Activated naive CD4-positive, alpha-beta T cell treated with anti-CD3 and anti-CD28 coated beads, Interleukin-2, amount 50 U/mL, for 24 hours (primary cell): Measurements from ENCODE around the gene ABHD6.
"Not testable (repeated sequence)": the region's sequence is repeated elsewhere in the genome, so short reads cannot be mapped to it uniquely, and the experiment has no call there.

Experiments
- H3K27ac Mint-ChIP-seq: one replicate; pipeline ENCODE4 v1.8.0; 2021; ENCODE audit warnings: mild to moderate bottlenecking, mixed read lengths
- H3K27me3 Mint-ChIP-seq: one replicate; pipeline ENCODE4 v1.8.0; 2021; ENCODE audit warnings: mixed read lengths
- H3K36me3 Mint-ChIP-seq: one replicate; pipeline ENCODE4 v1.8.0; 2021; ENCODE audit warnings: mixed read lengths
- H3K4me1 Mint-ChIP-seq: one replicate; pipeline ENCODE4 v1.8.0; 2021; ENCODE audit warnings: mixed read lengths
- H3K4me3 Mint-ChIP-seq: one replicate; pipeline ENCODE4 v1.8.0; 2021; ENCODE audit warnings: mild to moderate bottlenecking, mixed read lengths
- H3K9me3 Mint-ChIP-seq: one replicate; pipeline ENCODE4 v1.8.0; 2021; ENCODE audit warnings: mixed read lengths

ABHD6 gene

GRCh38 chr3:58249358-58250092 is 11.9 kb downstream of the ABHD6 start:
- no peaks in the 10 kb centered on the region for H3K9me3 Mint-ChIP-seq
- no peak overlapping the region for H3K4me3 Mint-ChIP-seq
- peak overlapping the region; percentile 10 for H3K27ac Mint-ChIP-seq
- H3K36me3 Mint-ChIP-seq = no peaks in the 10 kb centered on the region
- H3K27me3 Mint-ChIP-seq = no peaks in the 10 kb centered on the region
- H3K4me1 Mint-ChIP-seq = no peaks in the 10 kb centered on the region

- Mint-ChIP-seq H3K27ac (no peak overlapping the region), H3K27me3 (no peaks in the 10 kb centered on the region), H3K36me3 (no peaks in the 10 kb centered on the region), H3K4me1 (no peaks in the 10 kb centered on the region), H3K4me3 (no peak overlapping the region), H3K9me3 (no peaks in the 10 kb centered on the region)
Observed at GRCh38 chr3:58250093-58250707, 12.6 kb downstream of the ABHD6 start.

GRCh38 chr3:58251631-58252035 is 14.0 kb downstream of the ABHD6 start:
- Mint-ChIP-seq H3K4me1 (no peaks in the 10 kb centered on the region), H3K9me3 (no peaks in the 10 kb centered on the region), H3K4me3 (no peak overlapping the region), H3K27me3 (no peaks in the 10 kb centered on the region), H3K36me3 (peaks cover 2% of the 10 kb centered on the region), H3K27ac (no peak overlapping the region)

- Mint-ChIP-seq H3K36me3 (peaks cover 12% of the 10 kb centered on the region), H3K4me3 (no peak overlapping the region), H3K4me1 (no peaks in the 10 kb centered on the region), H3K27ac (no peak overlapping the region), H3K9me3 (no peaks in the 10 kb centered on the region), H3K27me3 (no peaks in the 10 kb centered on the region)
Observed at GRCh38 chr3:58254144-58254543, 16.6 kb downstream of the ABHD6 start.

GRCh38 chr3:58256061-58256460 is 18.5 kb downstream of the ABHD6 start:
- Mint-ChIP-seq H3K36me3 (peaks cover 12% of the 10 kb centered on the region), H3K27me3 (no peaks in the 10 kb centered on the region), H3K4me1 (no peaks in the 10 kb centered on the region), H3K4me3 (no peak overlapping the region), H3K27ac (no peak overlapping the region), H3K9me3 (no peaks in the 10 kb centered on the region)

- H3K9me3 Mint-ChIP-seq = no peaks in the 10 kb centered on the region
- H3K27me3 Mint-ChIP-seq = no peaks in the 10 kb centered on the region
- peaks cover 12% of the 10 kb centered on the region for H3K36me3 Mint-ChIP-seq
- no peak overlapping the region for H3K27ac Mint-ChIP-seq
- H3K4me3 Mint-ChIP-seq = no peak overlapping the region
- no peaks in the 10 kb centered on the region for H3K4me1 Mint-ChIP-seq
Observed at GRCh38 chr3:58256511-58256910, 18.9 kb downstream of the ABHD6 start.

- Mint-ChIP-seq H3K27ac (no peak overlapping the region), H3K9me3 (no peaks in the 10 kb centered on the region), H3K36me3 (peaks cover 12% of the 10 kb centered on the region), H3K27me3 (no peaks in the 10 kb centered on the region), H3K4me1 (no peaks in the 10 kb centered on the region), H3K4me3 (no peak overlapping the region)
Observed at GRCh38 chr3:58258392-58259055, 20.9 kb downstream of the ABHD6 start.

GRCh38 chr3:58260261-58260731 is 22.7 kb downstream of the ABHD6 start:
- H3K27ac Mint-ChIP-seq = no peak overlapping the region
- no peak overlapping the region for H3K4me3 Mint-ChIP-seq
- no peaks in the 10 kb centered on the region for H3K27me3 Mint-ChIP-seq
- peaks cover 12% of the 10 kb centered on the region for H3K36me3 Mint-ChIP-seq
- H3K9me3 Mint-ChIP-seq = no peaks in the 10 kb centered on the region
- H3K4me1 Mint-ChIP-seq = no peaks in the 10 kb centered on the region

GRCh38 chr3:58260733-58261132 is 23.1 kb downstream of the ABHD6 start:
- Mint-ChIP-seq H3K4me3 (no peak overlapping the region), H3K27ac (no peak overlapping the region)

GRCh38 chr3:58261954-58262666 is 24.5 kb downstream of the ABHD6 start:
- Mint-ChIP-seq H3K4me1 (no peaks in the 10 kb centered on the region), H3K36me3 (peaks cover 10% of the 10 kb centered on the region), H3K27me3 (no peaks in the 10 kb centered on the region), H3K9me3 (no peaks in the 10 kb centered on the region), H3K4me3 (no peak overlapping the region), H3K27ac (no peak overlapping the region)

More at GRCh38 chr3:58260733-58261132, 23.1 kb downstream of the ABHD6 start:
- H3K4me1 Mint-ChIP-seq = no peaks in the 10 kb centered on the region
- no peaks in the 10 kb centered on the region for H3K27me3 Mint-ChIP-seq
- peaks cover 14% of the 10 kb centered on the region for H3K36me3 Mint-ChIP-seq
- no peaks in the 10 kb centered on the region for H3K9me3 Mint-ChIP-seq

- no peak overlapping the region for H3K27ac Mint-ChIP-seq
- H3K4me1 Mint-ChIP-seq = no peaks in the 10 kb centered on the region
- H3K4me3 Mint-ChIP-seq = no peak overlapping the region
- no peaks in the 10 kb centered on the region for H3K9me3 Mint-ChIP-seq
- peaks cover 16% of the 10 kb centered on the region for H3K36me3 Mint-ChIP-seq
- H3K27me3 Mint-ChIP-seq = no peaks in the 10 kb centered on the region
Observed at GRCh38 chr3:58266577-58266976, 29.0 kb downstream of the ABHD6 start.

- H3K36me3 Mint-ChIP-seq = peaks cover 16% of the 10 kb centered on the region
- H3K27ac Mint-ChIP-seq, H3K9me3 Mint-ChIP-seq, H3K4me3 Mint-ChIP-seq, H3K27me3 Mint-ChIP-seq, H3K4me1 Mint-ChIP-seq: not testable (repeated sequence)
Observed at GRCh38 chr3:58267543-58267942, 30.0 kb downstream of the ABHD6 start.

GRCh38 chr3:58269356-58269755 is 31.8 kb downstream of the ABHD6 start:
- peaks cover 7% of the 10 kb centered on the region for H3K4me1 Mint-ChIP-seq
- no peak overlapping the region for H3K4me3 Mint-ChIP-seq
- no peaks in the 10 kb centered on the region for H3K9me3 Mint-ChIP-seq
- H3K36me3 Mint-ChIP-seq = peaks cover 22% of the 10 kb centered on the region
- no peak overlapping the region for H3K27ac Mint-ChIP-seq
- no peaks in the 10 kb centered on the region for H3K27me3 Mint-ChIP-seq

- no peaks in the 10 kb centered on the region for H3K9me3 Mint-ChIP-seq
- H3K4me3 Mint-ChIP-seq = no peak overlapping the region
- H3K36me3 Mint-ChIP-seq = peaks cover 22% of the 10 kb centered on the region
- H3K27ac Mint-ChIP-seq = no peak overlapping the region
- no peaks in the 10 kb centered on the region for H3K27me3 Mint-ChIP-seq
- peaks cover 7% of the 10 kb centered on the region for H3K4me1 Mint-ChIP-seq
Observed at GRCh38 chr3:58270485-58270884, 32.9 kb downstream of the ABHD6 start.

- H3K36me3 Mint-ChIP-seq = peaks cover 25% of the 10 kb centered on the region
Observed at GRCh38 chr3:58271901-58272501, 34.4 kb downstream of the ABHD6 start.

More at GRCh38 chr3:58271901-58272501, 34.4 kb downstream of the ABHD6 start:
- Mint-ChIP-seq H3K4me3 (peak overlapping the region; percentile 28), H3K9me3 (no peaks in the 10 kb centered on the region), H3K4me1 (peaks cover 7% of the 10 kb centered on the region), H3K27ac (peak overlapping the region; percentile 56), H3K27me3 (no peaks in the 10 kb centered on the region)
